Neural progenitor cell (in vitro differentiated cells): ENCODE results near the gene ZMYND8. TPM values are rescaled to one million over a fixed set of nuclear protein-coding genes. Genes with fewer than 3 reads are reported as not detected.
A peak's percentile ranks its signal among the peaks of the same experiment; 100 is the strongest.

Source experiments
- DNase-seq: peaks from one replicate; pipeline ENCODE4 v3.0.0-alpha.2; 2016; ENCODE audit warnings: low spot score
- H2AFZ ChIP-seq: fragments of 200-600 bp; sonication (generic); replicated peaks from 2 replicates; pipeline ENCODE4 v1.6.1; 2016; ENCODE audit warnings: antibody characterized with exemption
- H3F3A ChIP-seq: fragments of 200-600 bp; sonication (generic); 2 replicates; pipeline ENCODE4 v1.6.1; 2016; ENCODE audit warnings: antibody characterized with exemption, low read depth
- H3K27ac ChIP-seq: fragments of 200-600 bp; sonication (generic); 2 replicates; pipeline ENCODE4 v1.5.1; 2016; ENCODE audit warnings: mild to moderate bottlenecking
- H3K27me3 ChIP-seq: fragments of 200-600 bp; sonication (generic); 2 replicates; pipeline ENCODE4 v1.6.1; 2016; ENCODE audit warnings: mild to moderate bottlenecking, moderate library complexity
- H3K36me3 ChIP-seq: fragments of 200-600 bp; sonication (generic); 2 replicates; pipeline ENCODE4 v1.5.1; 2016
- H3K4me1 ChIP-seq: fragments of 200-600 bp; sonication (generic); 2 replicates; pipeline ENCODE4 v1.6.1; 2016; ENCODE audit warnings: mixed run types
- H3K4me2 ChIP-seq: fragments of 200-600 bp; sonication (generic); 2 replicates; pipeline ENCODE4 v1.6.1; 2016
- H3K4me3 ChIP-seq: fragments of 200-600 bp; sonication (generic); 2 replicates; pipeline ENCODE4 v1.5.1; 2016
- H3K79me2 ChIP-seq: fragments of 200-600 bp; sonication (generic); 2 replicates; pipeline ENCODE4 v1.6.1; 2016; ENCODE audit warnings: low read depth
- H3K9ac ChIP-seq: fragments of 200-600 bp; sonication (generic); 2 replicates; pipeline ENCODE4 v1.6.1; 2016
- H3K9me3 ChIP-seq: fragments of 200-600 bp; sonication (generic); 2 replicates; pipeline ENCODE4 v1.5.1; 2016; ENCODE audit warnings: low read depth
- H4K20me1 ChIP-seq: fragments of 200-600 bp; sonication (generic); 2 replicates; pipeline ENCODE4 v1.6.1; 2016; ENCODE audit warnings: low read depth
- H3K27ac Mint-ChIP-seq: 3 replicates; pipeline ENCODE4 v1.8.0; 2021; ENCODE audit warnings: mixed read lengths
- H3K27me3 Mint-ChIP-seq: 2 replicates; pipeline ENCODE4 v1.8.0; 2022; ENCODE audit warnings: low read depth, mild to moderate bottlenecking, inconsistent platforms, moderate library complexity, mixed read lengths; ENCODE audit not compliant: insufficient read depth
- H3K36me3 Mint-ChIP-seq: 3 replicates; pipeline ENCODE4 v1.8.0; 2021; ENCODE audit warnings: mixed read lengths
- H3K4me1 Mint-ChIP-seq: 3 replicates; pipeline ENCODE4 v1.8.0; 2021; ENCODE audit warnings: mixed read lengths
- H3K4me3 Mint-ChIP-seq: 3 replicates; pipeline ENCODE4 v1.8.0; 2021; ENCODE audit warnings: mild to moderate bottlenecking, moderate library complexity, mixed read lengths
- H3K9me3 Mint-ChIP-seq: 3 replicates; pipeline ENCODE4 v1.8.0; 2020; ENCODE audit warnings: mixed read lengths
- EZH2 ChIP-seq: fragments of 200-600 bp; sonication (generic); IDR thresholded peaks from 2 replicates; pipeline ENCODE4 v1.6.1; 2017; ENCODE audit warnings: antibody characterized with exemption, mild to moderate bottlenecking, moderate library complexity
- EZH2phosphoT487 ChIP-seq: fragments of 200-600 bp; sonication (generic); IDR thresholded peaks from 2 replicates; pipeline ENCODE4 v1.6.1; 2017; ENCODE audit warnings: antibody characterized with exemption
- total RNA-seq: library from RNA; depleted of rRNA; stranded (reverse); fragments of >200 nt; gene quantifications from 2 replicates; pipeline ENCODE4 v1.2.3, GENCODE V29; 2015; ENCODE audit warnings: low replicate concordance
- TF ChIP-seq, protein P1 (sequence below): fragments of 200-600 bp; sonication (generic); IDR thresholded peaks from 2 replicates; pipeline ENCODE4 v1.5.1; 2017; ENCODE audit warnings: antibody characterized with exemption, mild to moderate bottlenecking

The ZMYND8 gene
- total RNA-seq, 1 donor from 2014 or later = 59.4 TPM

DNA sequence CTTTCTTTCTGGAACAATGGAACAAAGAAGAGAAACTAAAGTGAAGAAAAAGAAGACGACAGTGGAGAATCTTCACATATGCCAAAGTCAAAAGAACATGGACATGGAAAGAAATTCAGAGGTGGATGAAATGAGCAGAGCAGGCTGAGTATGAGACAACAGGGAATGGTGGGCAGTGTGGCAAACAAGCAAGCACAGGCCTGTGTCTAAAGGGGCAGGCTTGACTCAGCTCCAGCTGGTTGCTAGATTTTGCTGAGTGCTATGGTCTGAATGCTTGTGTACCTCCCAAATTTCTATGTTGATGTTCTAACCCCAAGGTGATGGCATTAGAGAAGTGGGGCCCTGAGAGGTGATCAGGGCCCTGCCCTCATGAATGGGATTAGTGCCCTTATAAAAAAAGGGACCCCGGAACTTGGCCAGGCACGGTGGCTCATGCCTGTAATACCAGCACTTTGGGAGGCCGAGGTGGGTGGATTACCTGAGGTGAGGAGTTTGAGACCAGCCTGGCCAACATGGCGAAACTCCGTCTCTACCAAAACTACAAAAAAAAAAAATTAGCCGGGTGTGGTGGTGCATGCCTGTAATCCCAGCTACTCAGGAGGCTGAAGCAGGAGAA is 49.6 kb downstream of the ZMYND8 start:
- Histone ChIP-seq H3K4me1 (peaks cover 23% of the 10 kb centered on the region), H3K36me3 (no peaks in the 10 kb centered on the region), H3K79me2 (peaks cover 100% of the 10 kb centered on the region), H3K9me3 (no peaks in the 10 kb centered on the region), H3K4me2 (no peak overlapping the region), H4K20me1 (peaks cover 52% of the 10 kb centered on the region), H2AFZ (no peak overlapping the region), H3F3A (peaks cover 38% of the 10 kb centered on the region), H3K27me3 (no peaks in the 10 kb centered on the region), H3K4me3 (no peak overlapping the region), H3K9ac (no peak overlapping the region), H3K27ac (peak overlapping the region; percentile 62)
- H3K27ac Mint-ChIP-seq = no peak overlapping the region
- TF ChIP-seq, protein P1, sequence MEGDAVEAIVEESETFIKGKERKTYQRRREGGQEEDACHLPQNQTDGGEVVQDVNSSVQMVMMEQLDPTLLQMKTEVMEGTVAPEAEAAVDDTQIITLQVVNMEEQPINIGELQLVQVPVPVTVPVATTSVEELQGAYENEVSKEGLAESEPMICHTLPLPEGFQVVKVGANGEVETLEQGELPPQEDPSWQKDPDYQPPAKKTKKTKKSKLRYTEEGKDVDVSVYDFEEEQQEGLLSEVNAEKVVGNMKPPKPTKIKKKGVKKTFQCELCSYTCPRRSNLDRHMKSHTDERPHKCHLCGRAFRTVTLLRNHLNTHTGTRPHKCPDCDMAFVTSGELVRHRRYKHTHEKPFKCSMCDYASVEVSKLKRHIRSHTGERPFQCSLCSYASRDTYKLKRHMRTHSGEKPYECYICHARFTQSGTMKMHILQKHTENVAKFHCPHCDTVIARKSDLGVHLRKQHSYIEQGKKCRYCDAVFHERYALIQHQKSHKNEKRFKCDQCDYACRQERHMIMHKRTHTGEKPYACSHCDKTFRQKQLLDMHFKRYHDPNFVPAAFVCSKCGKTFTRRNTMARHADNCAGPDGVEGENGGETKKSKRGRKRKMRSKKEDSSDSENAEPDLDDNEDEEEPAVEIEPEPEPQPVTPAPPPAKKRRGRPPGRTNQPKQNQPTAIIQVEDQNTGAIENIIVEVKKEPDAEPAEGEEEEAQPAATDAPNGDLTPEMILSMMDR = no peak
- TF ChIP-seq EZH2 (no peak), EZH2phosphoT487 (no peak)
- H3K4me3 Mint-ChIP-seq = no peak overlapping the region
- H3K4me1 Mint-ChIP-seq = peaks cover 14% of the 10 kb centered on the region
- no peaks in the 10 kb centered on the region for H3K9me3 Mint-ChIP-seq
- no peaks in the 10 kb centered on the region for H3K27me3 Mint-ChIP-seq
- DNase-seq = no peak
- peaks cover 30% of the 10 kb centered on the region for H3K36me3 Mint-ChIP-seq

DNA sequence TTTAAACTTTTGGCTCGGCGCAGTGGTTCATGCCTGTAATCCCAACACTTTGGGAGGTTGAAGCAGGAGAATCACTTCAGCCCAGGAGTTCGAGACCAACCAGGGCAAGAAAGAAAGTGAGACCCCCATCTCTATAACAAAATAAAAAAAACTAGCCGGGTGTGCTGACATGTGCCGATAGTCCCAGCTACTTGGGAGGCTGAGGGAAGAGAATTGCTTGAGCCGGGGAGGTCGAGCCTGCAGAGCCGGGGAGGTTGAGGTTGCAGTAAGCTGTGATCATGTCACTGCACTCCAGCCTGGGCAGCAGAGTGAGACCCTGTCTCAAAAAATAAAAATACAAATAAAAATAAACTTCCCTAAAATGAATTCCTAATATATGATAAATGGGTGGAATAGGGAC is 50.4 kb downstream of the ZMYND8 start:
- peak overlapping the region; percentile 62 for H3K27ac ChIP-seq

DNA sequence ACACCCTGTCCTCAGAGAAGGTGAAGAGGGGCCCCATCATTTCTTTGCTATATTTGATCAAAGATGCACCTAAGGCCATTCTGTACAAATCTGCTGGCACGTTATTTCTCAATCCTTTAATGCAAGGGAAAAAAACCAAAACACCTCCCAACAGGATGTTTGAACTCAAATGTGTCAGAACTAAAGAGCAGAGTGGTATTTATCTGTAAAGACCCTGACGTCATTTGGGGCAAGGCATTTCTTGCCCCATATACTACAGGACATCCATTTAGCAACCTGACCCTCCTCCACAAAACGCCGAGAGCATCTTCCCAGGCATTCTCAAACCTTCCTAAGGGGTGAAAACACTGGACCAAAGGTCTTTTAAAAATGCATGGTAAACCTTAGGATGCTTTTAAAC is 50.8 kb downstream of the ZMYND8 start:
- H2AFZ ChIP-seq = no peak overlapping the region
- peaks cover 12% of the 10 kb centered on the region for H3K4me1 ChIP-seq
- peaks cover 40% of the 10 kb centered on the region for H4K20me1 ChIP-seq
- H3K36me3 Mint-ChIP-seq = peaks cover 32% of the 10 kb centered on the region
- no peaks in the 10 kb centered on the region for H3K27me3 Mint-ChIP-seq
- no peak for TF ChIP-seq EZH2
- TF ChIP-seq, protein P1 = no peak
- no peak for TF ChIP-seq EZH2phosphoT487
- peaks cover 100% of the 10 kb centered on the region for H3K79me2 ChIP-seq
- H3K9me3 Mint-ChIP-seq = no peaks in the 10 kb centered on the region
- no peak for DNase-seq
- no peak overlapping the region for H3K4me2 ChIP-seq
- no peak overlapping the region for H3K4me3 Mint-ChIP-seq
- peaks cover 6% of the 10 kb centered on the region for H3K4me1 Mint-ChIP-seq
- H3K27me3 ChIP-seq = no peaks in the 10 kb centered on the region
- no peak overlapping the region for H3K27ac ChIP-seq
- peaks cover 28% of the 10 kb centered on the region for H3F3A ChIP-seq
- no peak overlapping the region for H3K27ac Mint-ChIP-seq
- no peaks in the 10 kb centered on the region for H3K9me3 ChIP-seq
- H3K9ac ChIP-seq = no peak overlapping the region
- no peak overlapping the region for H3K4me3 ChIP-seq
- no peaks in the 10 kb centered on the region for H3K36me3 ChIP-seq

More for the DNA sequence above, 50.4 kb downstream of the ZMYND8 start:
- Histone ChIP-seq H3F3A (peaks cover 32% of the 10 kb centered on the region), H3K27me3 (no peaks in the 10 kb centered on the region), H3K9ac (no peak overlapping the region), H3K9me3 (no peaks in the 10 kb centered on the region), H3K36me3 (no peaks in the 10 kb centered on the region), H4K20me1 (peaks cover 45% of the 10 kb centered on the region), H3K4me2 (no peak overlapping the region), H2AFZ (no peak overlapping the region), H3K4me1 (peaks cover 17% of the 10 kb centered on the region), H3K4me3 (no peak overlapping the region), H3K79me2 (peaks cover 100% of the 10 kb centered on the region)
- H3K27me3 Mint-ChIP-seq = no peaks in the 10 kb centered on the region
- no peak for DNase-seq
- TF ChIP-seq, protein P1 = no peak
- TF ChIP-seq EZH2phosphoT487 = no peak
- no peak for TF ChIP-seq EZH2
- H3K4me3 Mint-ChIP-seq = no peak overlapping the region
- H3K4me1 Mint-ChIP-seq = peaks cover 10% of the 10 kb centered on the region
- no peak overlapping the region for H3K27ac Mint-ChIP-seq
- no peaks in the 10 kb centered on the region for H3K9me3 Mint-ChIP-seq
- peaks cover 35% of the 10 kb centered on the region for H3K36me3 Mint-ChIP-seq
